ENCODE measurements around the gene C1QTNF3.
"Not testable (repeated sequence)": the region's sequence is repeated elsewhere in the genome, so short reads cannot be mapped to it uniquely, and the experiment has no call there.

Gene C1QTNF3

DNA sequence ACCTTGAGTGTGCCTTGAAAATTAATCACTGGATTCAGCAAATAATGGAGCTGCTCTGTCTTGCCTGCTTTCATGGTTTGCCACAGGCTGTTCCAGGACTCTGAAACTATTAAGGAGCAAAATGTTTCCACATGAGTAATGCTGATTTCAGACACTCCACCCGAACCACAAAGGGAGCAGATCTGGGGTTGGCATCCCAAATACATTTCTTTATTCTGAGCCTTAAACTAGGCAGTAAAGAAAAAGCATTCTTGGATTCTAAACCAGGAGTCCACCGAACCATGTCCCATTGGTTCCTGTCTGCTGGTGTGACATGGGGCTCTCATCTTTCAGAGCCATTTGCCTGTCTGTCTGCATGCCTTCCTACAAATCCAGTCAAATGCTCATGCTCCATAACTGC is 10.1 kb upstream of the C1QTNF3 start:
- DNase-seq (ENCODE audit: low read depth in 2 of 2, low spot score in 1 of 2), result no peak

DNA sequence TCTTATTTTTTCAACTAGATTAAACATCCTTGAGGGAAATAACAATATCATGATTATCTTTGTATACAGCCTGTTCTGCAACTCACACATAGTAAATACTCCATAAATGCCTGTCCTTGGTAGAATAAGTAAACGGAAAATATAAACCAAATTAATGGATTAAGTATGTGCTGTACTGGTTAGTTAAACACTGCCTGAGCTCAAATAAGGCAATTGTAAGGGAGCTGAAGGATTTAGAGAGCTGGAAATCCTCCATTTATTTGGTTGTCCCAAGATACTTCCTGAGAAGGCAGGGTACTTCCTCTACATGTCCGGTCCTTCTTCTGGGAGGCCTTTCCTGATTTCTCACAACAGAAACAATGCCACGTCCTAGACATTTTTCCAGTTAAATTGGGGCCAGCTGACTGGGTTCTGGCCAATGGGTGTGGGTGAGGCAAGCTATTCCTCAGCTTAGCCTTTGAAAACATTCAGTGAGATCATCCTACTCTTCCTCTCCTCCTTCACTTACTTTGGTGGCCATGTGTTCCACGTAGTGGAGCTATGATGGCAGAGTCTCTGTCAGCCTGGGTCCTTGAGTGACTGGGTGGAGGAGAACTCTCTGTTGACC is 8.5 kb upstream of the C1QTNF3 start:
- DNase-seq (ENCODE audit: low read depth in 2 of 2, low spot score in 1 of 2), result no peak

DNA sequence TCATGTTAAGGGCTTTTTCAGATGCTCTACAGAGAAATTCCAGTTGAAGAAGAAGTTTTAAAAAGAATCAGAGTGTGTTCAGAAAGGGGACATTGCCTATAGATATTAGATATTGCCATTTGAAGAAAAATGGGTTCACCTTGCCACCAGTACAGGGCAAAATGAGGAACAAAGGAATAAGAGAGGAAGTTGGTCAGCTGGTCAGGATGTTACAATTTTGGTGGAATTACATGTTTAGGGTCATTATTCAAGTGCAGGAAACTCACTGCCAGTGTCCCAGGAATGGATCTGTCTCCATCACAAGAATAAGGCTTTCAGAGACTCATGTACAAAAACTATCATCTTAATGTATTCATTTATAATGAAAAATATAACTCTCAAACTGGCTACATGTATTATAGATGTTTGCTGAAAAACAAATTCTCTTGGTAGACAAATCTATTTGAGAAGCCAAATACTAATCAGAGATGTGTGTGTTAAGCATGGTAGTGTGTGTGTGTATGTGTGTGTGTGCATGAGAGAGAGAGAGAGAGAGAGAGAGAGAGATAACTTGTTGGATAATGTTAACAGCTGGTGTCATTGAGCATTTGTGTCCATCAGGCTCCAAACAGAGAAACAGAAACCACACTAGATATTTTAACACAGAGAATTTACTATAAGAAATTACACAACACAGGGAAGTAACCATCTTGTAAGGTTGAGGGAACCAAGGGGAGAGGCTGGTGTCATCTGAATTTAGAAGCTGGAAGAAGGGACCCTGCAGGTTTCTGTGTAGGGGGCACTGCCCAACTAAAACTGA is 5.0 kb upstream of the C1QTNF3 start:
- no peak for DNase-seq (ENCODE audit: low read depth in 2 of 2, low spot score in 1 of 2)

DNA sequence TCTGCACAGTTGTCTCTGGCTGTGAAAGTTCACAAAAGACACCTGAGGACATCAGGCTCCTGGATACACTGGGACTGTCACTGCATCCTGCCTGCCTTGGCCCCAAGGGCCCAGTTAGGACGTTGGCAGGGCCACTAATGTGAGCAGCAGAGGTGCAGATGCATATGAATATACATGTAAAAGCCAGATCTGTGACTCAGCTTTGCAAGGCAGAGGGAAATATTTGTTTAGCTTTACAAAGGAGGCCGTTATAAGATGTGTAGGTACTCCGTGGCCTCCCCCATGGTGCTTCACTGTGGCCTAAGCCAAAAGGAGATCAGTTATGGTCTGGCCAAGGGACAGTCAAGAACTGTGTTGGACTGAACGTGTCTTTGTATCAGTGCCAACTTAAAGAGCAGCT is 4.1 kb upstream of the C1QTNF3 start:
- no peak for DNase-seq (ENCODE audit: low read depth in 2 of 2, low spot score in 1 of 2)

DNA sequence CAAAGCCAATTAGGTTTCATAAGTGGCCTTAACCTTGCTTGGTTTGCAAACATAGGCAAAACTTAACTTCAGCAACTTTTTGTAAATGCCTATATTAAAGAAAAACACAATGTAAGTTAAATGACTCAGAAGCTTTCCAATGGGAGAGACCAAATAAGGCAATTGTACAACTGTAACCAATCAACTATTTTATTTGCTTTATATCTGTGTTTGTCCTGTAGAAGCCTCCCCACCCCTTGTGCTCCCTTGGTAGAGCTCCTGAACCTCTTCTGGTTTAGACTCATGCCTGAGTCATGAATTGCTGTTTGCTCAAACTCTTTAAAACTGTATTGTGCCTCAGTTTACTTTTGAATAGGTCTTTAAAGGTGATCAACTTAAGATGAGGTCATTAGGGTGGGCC is 3.0 kb upstream of the C1QTNF3 start:
- no peak for DNase-seq (ENCODE audit: low read depth in 2 of 2, low spot score in 1 of 2)

DNA sequence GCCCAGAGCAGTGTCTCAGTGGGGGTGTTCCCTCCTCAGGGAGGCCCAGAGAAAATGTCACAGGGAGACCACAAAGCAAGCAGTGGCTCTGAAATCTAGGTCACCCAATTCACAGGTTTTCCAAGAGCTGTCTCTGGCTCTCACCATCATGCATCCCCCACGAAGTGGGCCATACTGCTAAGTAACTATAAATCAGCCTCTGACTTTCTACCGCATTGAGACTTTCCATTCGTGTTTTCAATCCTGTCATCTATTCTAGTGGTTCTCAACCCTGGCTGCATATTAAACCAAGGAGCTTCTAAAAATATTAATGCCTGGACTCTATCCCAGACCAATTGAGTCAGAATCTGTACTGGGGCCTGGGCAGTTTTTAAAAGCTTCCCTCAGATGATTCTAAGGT is 2.0 kb upstream of the C1QTNF3 start:
- peak in 1 of 2 donors; percentile 2 for DNase-seq (ENCODE audit: low read depth in 2 of 2, low spot score in 1 of 2)

DNA sequence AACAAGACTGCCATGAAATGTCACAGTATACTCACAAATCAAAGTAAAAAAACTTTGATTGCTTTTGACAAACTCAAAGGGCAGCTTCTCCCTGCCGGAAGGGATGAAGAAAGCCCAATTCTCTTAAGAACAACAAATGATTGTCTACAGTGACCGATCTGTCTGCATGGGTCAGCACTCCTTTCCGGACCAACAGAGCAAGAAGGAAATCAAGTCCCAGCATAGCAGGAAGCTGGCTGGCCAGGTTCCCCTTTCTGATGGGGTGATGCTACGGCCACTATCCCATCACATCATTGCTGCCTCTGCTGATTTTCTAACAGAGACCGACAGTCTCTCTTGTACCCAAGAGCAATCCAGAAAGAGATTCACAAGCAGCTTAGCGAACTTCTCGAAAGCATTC is 692 bp downstream of the C1QTNF3 start:
- no peak for DNase-seq (ENCODE audit: low read depth in 2 of 2, low spot score in 1 of 2)

DNA sequence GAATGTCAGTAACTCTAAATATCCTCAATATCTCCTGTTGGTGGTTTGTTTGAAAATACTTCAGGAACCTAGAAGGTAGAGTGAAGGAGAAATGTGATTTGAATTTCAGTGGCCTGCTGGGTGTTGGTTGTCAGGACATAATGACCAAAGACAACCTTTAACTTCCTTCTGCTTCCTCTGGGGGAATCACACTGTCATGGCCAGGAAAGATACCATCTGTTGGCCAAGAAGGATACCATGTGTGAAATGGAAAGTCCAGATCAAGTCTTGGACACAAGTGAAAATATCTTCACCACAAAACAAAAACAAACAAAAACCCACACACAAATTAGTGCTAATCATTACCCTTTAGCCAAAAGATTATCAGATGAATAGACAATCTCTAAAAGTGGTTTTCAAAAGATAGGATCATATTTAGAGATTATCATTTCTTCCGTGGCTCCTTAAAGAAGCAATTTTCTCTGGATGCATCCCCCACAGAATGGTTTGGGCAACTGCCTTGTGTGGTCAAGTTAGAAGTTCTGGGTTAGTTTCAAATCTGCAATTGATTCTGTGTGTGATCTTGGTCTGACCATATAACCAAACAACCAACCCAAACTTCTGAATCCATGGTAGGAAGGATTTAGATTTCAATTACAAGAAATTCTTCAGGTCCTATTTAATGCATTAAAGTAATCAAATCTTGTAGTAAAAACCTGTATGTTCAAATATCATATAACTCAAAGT is 1.6 kb downstream of the C1QTNF3 start:
- DNase-seq (ENCODE audit: low read depth in 2 of 2, low spot score in 1 of 2), result no peak

DNA sequence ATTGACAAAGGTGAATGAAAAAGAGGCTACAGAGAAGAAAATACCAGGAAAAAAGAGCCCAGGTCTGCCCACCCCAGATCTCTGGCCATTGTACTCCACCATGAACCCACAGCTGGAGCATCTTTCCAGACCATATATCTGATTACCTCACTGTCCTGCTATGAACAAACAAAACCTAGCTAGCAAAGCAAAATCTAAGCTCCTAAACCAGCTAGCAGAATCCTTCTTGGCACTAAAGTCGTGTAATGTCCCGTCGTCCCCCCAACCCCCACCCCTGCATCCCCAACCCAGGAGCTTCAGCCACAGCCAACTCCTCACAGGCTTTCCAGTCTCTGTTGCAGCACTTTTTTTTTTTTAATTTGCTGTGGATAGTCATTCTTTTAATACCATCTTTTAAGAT is 2.5 kb downstream of the C1QTNF3 start:
- DNase-seq (ENCODE audit: low read depth in 2 of 2, low spot score in 1 of 2), result no peak

DNA sequence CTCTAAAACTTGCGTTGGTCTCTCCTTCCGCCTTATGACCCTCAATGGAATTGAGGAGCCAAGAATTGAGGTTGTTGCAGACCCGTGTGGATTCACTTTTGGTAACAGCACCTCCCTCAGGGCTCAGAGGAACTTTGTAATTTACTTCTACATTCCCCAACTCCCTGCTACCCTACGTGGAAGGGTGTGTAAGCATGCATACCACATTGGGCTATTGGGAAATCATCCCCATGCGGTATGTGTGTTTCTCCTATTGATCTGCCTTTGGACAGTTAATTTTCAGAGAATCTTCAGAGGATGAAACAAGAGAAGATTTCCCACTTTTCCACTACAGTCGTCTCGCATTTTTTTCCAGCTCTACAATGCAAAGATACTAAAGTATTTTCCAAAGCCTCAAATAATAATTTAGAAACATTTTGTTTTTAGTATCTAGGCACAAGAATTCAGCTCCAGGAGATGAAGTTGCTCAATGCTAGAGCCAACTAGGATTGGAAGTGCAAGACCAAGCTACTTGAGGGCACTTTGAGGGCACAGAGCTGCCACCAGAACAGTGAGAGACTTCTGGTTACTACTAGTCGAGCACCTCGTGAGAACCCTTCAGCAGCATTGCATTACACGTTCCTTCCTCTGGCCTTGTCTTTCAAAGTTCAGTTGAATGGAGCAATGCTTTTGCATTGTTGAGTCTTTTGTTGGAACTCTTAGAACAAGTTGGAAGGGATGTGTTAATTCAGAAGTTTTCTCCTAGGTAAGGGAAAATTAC is 3.4 kb downstream of the C1QTNF3 start:
- no peak for DNase-seq (ENCODE audit: low read depth in 2 of 2, low spot score in 1 of 2)

DNA sequence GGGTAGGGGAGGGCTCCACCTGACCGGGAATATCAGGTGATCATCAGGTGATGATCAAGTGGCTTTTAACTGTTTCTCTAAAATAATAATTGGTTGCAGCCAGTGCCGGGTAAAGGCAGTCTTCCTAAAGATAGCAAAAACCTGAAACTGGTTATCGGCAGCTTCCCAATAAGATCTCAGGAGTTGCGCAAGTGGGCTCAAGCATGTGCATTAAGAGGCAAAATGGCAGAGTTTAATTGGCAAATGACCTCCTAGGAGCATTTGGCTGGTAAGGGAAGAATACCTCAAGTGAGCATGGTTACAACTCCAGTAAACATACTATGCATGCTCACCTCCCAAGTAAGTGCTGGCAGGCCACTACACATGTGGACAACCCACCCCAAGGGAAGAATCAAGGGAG is 4.2 kb downstream of the C1QTNF3 start:
- DNase-seq (ENCODE audit: low read depth in 2 of 2, low spot score in 1 of 2), result no peak

DNA sequence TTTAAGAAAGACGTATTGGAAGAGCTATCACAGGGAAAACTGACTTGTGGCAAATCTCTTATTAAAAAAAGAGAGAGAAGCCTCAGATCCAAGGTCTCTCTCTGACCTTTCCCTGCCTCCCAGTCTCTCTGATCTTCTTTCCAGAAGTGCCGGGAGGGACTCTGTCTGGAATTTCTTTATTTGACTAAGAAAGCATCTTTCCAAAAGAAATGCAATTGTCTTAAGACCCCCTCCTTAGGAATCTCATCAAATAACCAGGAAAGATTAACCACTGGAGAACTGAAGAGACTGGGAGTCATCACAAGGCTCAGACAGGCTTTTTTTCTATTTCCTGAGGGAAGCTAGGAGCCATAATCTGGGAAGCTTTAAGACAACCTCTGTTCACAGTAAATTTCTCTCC is 4.6 kb downstream of the C1QTNF3 start:
- no peak for DNase-seq (ENCODE audit: low read depth in 2 of 2, low spot score in 1 of 2)

DNA sequence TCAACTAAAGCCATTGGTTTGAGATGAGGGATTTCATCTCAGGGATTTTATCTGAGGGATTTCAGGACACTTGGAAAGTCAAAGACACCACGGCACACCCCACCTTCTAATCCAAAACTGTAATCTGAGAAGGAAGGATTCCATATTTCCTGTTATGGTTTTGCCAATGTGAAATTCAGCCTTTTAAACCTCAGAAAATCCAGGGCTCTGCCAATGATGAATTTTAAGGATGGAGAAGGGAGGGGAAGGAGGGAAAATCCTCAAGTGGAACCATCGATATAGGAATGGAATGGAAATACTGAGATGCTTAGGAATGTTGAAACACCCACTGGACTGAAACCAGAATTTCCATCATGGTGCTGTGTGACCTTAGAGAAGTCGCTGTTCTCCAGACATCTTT is 5.3 kb downstream of the C1QTNF3 start:
- no peak for DNase-seq (ENCODE audit: low read depth in 2 of 2, low spot score in 1 of 2)

DNA sequence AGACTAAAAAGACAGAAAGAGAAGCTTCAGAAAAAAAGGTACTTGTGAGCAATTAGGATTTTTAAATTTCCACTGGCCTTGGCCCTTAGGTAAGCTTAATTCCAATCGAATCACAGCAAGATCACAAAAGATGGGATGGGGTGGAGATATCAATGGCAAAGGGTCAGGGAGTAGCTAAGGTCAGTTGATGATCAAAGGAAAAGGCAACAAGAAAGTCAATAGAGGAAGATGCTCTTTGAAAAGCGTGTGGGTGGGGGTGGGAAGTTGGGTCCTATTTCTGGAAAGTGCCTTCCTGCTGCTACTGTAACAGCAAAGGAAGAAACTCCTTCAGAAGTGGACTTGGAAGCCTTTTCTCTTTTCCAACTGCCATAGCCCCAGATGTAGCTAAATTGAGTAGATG is 7.3 kb downstream of the C1QTNF3 start:
- no peak for DNase-seq (ENCODE audit: low read depth in 2 of 2, low spot score in 1 of 2)

DNA sequence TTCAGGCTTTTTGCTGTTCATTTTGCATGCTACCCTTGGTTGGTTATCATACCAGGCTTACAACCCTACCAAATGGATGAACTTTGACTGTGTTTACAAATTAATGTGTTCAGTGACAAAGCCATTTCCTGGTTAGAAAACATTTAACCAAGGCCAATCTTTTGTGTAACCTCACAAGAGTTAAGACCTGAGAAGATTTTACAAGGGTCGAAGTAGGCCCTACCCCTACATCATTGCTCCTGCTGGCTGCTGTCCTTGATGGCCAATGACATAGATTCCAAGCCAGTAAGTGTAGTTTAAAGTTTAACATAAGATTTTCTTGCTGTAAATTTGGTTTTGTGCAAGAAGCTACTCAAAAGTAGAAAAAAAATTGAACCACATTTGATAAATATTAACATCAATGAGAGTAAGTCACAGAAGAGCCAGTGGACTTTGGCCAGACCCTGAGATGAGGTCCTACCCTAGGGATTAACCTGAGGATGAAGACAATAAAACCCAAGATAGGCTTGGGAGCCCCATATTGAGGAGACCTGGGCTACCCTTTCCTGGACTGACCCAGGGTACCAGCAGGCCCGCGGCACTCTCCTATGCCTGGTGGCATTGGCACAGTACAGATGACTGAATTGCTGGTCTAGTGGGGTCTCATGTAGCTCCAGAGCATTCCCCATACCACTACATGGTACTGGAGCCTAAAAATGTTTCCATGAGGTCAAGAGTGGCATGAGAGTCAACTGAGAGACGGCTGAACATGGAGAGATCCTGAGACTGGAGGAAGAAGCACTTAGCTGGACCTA is 8.3 kb downstream of the C1QTNF3 start:
- no peak for DNase-seq (ENCODE audit: low read depth in 2 of 2, low spot score in 1 of 2)

DNA sequence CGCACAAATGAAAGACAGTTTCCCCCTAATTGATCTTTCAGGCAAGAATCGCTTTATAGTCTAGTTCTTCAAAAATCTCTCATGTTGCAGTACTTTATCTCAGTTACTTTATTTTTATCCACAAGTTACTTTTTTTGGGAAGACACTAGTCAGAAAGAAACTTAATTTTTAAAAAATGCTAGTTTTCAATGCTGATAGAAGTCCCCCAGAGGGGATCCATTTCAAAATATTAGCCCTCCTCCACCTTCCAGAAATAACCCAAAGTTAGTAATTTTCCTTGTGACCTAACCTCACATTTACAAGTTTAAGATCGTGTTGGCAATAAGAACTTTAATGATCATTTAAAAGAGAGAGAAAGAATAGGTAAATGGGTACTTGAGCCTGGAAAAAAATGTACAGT is 11.0 kb downstream of the C1QTNF3 start:
- DNase-seq (ENCODE audit: low read depth in 2 of 2, low spot score in 1 of 2), result no peak

DNA sequence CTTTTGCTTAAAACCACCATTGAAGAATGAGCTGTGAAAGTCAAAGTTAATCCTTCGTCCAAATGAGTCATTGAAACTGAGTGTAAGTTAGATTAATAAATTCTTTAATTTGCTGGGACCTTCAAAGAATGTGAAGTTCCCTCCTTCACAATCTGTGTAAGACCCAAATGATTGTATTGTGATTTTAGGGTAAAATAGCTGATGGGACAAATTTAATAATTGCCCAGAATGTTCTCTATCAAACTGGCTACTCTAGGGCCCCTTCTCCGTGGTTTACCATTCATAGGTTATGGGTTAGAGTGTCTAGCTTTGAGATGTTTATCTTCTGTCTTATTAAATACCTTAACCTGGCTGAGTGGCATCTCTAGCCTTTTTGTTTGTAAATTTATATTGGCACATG is 11.9 kb downstream of the C1QTNF3 start:
- DNase-seq (ENCODE audit: low read depth in 2 of 2, low spot score in 1 of 2), result no peak

DNA sequence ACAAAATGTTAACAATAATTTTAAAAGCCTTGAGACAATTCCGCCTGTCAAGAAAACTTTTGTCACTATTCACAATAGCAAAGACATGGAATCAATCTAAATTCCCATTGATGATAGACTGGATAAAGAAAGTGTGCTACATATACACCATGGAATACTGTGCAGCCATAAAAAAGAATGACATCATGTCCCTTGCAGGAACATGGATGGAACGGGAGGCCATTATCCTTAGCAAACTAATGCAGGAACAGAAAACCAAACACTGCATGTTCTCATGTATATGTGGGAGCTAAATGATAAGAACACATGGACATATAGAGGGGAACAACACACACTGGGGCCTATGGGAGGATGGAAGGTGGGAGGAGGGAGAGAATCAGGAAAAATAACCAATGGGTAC is 12.4 kb downstream of the C1QTNF3 start:
- not testable (repeated sequence) for DNase-seq (ENCODE audit: low read depth in 2 of 2, low spot score in 1 of 2)

DNA sequence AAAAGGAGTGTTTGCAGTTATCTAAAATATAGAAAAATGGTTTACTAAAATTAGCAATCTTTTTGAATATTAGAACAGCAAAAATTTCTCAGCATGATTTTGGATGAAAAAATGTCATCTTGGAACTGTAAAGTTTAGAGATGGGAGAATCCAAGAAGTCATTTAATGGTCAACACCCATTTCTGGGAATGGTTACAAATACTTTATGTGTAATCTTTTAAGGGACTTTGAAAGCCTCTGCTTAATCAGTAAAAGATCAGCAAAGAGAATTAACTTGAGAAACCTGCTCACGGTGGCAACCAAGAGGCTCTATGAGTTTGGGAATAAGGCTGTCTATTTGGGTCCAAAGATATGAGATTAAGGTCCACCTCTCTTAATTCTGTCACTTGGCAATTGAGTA is 13.0 kb downstream of the C1QTNF3 start:
- DNase-seq (ENCODE audit: low read depth in 2 of 2, low spot score in 1 of 2), result no peak

DNA sequence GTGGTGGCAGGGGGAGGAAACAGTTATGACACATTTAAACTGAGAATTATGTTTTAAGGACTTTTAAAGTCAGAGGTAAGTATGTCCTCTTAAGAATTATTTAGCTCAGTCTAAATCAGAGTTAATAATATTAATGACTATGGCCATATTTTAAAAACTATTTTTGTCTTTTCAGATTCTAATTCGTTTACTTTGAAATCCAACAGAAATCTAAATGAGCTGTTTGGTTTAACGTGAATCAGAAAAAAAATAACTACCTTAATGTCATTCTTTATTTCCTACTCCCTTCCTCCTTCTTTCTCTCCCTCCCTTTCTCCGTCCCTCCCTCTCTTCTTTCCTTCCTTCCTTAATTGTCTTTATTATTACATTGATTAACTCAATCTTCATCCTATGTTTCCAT is 14.7 kb downstream of the C1QTNF3 start:
- DNase-seq (ENCODE audit: low read depth in 2 of 2, low spot score in 1 of 2), result no peak
